Epithelial cell of proximal tubule (primary cell): Measurements from ENCODE around the gene ZNF324. TPM values are rescaled to one million over a fixed set of nuclear protein-coding genes. Genes with fewer than 3 reads are reported as not detected.
"Not testable (repeated sequence)": the region's sequence is repeated elsewhere in the genome, so short reads cannot be mapped to it uniquely, and the experiment has no call there.

Experiments used
- DNase-seq: peaks from one replicate; pipeline ENCODE4 v3.0.0-alpha.2; 2011; ENCODE audit warnings: low read depth
- H3K4me3 ChIP-seq: 2 replicates; pipeline ENCODE4 v1.5.1; 2011; ENCODE audit warnings: low read depth, mild to moderate bottlenecking, low read length
- total RNA-seq: library from RNA; depleted of rRNA; stranded (reverse); fragments of >200 nt; gene quantifications from 2 replicates; pipeline ENCODE4 v1.2.3, GENCODE V29; 2015
- TF ChIP-seq, protein P1 (sequence below): conservative IDR thresholded peaks from 2 replicates; pipeline ENCODE4 v1.5.1; 2012; ENCODE audit warnings: low read depth, mild to moderate bottlenecking, low read length

Gene ZNF324
- total RNA-seq, 1 donor from 2014 or later, result 7.2 TPM

DNA sequence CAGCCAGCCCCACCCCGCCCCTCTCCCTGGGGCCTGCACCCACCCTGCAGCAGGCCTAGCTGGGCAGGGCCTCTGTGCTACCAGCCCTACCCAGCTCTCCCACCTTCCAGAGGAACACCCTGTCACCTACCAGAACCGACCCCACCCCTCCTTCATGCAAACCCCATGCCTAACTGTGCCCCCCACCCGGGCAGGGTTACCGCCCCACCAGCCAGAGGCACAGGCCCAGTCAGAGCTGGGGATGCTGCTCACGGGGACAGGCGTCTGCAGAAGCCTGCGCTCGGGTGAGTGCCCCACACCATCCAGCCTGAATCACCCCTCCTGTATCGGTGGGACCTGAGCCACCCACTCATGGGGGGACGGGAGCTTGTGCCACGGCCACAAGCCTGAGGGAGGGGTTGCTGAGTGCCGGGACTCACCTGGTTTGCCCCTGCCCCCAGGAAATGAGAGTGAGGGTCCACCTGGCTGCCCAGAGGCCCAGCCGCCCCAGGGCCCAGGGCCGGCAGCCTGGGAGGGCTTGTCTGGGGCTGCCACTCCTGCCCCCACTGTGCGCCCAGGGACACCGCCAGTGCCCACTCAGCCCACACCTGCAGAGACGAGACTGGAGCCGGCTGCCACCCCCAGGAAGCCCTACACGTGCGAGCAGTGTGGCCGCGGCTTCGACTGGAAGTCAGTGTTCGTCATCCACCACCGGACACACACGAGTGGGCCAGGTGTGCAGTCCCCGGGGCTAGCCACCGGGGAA is 13.0 kb downstream of the ZNF324 start:
- TF ChIP-seq, protein P1, sequence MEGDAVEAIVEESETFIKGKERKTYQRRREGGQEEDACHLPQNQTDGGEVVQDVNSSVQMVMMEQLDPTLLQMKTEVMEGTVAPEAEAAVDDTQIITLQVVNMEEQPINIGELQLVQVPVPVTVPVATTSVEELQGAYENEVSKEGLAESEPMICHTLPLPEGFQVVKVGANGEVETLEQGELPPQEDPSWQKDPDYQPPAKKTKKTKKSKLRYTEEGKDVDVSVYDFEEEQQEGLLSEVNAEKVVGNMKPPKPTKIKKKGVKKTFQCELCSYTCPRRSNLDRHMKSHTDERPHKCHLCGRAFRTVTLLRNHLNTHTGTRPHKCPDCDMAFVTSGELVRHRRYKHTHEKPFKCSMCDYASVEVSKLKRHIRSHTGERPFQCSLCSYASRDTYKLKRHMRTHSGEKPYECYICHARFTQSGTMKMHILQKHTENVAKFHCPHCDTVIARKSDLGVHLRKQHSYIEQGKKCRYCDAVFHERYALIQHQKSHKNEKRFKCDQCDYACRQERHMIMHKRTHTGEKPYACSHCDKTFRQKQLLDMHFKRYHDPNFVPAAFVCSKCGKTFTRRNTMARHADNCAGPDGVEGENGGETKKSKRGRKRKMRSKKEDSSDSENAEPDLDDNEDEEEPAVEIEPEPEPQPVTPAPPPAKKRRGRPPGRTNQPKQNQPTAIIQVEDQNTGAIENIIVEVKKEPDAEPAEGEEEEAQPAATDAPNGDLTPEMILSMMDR, result no peak
- DNase-seq, result no peak
- H3K4me3 ChIP-seq, result no peak overlapping the region

DNA sequence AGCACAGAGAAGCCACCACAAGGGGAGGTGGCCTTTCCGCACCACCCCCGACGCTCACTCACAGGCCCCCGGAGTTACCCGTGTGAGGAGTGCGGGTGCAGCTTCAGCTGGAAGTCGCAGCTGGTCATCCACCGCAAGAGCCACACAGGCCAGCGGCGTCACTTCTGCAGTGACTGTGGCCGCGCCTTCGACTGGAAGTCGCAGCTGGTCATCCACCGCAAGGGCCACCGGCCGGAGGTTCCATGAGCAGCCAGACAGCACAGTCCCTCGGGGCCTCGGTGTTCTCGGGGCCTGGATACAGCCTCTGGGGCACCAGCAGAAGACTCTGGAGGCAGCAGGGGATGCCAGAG is 13.6 kb downstream of the ZNF324 start:
- TF ChIP-seq, protein P1, result no peak
- no peak for DNase-seq
- H3K4me3 ChIP-seq, result no peak overlapping the region

DNA sequence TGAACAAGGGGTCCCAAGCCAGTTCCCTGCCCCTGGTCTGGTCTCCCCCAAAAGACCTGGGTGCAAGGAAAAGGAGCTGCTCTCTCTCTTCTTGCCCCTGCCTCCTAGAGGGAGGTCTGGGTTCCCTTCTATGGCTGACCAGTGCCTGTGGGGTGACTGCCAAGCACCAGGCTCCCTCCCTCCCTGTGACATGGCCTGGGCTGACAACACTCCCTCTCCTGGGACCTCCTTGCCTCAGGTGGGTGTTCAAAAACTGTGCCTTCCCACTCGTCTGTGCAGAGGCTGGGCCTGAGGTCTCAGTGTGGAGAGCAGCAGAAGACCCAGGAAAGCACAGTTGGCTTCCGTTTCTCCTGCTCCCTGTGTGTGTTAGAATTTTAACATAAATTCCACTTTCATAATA is 14.0 kb downstream of the ZNF324 start:
- TF ChIP-seq, protein P1, result no peak
- no peak for DNase-seq
- no peak overlapping the region for H3K4me3 ChIP-seq

DNA sequence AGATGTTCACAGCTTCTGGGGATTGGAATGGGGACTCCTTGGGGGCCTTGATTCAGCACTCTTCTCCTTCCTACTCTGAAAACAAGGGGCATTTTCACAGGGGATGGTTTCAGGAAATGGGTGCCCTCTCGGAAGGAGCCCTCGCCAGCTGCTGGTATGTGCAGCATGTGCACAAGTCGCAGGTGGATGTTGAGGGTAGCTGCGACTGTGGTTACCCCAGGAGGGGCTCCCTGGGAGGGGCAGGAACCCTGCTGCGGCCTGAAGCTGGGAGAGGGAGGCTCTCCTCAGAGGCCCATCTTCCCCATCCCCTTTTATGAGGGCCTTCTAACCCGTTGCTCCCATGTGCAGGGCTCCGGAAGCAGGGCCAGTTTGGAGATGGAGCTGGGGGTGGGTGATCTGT is 15.5 kb downstream of the ZNF324 start:
- no peak overlapping the region for H3K4me3 ChIP-seq
- no peak for DNase-seq
- TF ChIP-seq, protein P1, result no peak

DNA sequence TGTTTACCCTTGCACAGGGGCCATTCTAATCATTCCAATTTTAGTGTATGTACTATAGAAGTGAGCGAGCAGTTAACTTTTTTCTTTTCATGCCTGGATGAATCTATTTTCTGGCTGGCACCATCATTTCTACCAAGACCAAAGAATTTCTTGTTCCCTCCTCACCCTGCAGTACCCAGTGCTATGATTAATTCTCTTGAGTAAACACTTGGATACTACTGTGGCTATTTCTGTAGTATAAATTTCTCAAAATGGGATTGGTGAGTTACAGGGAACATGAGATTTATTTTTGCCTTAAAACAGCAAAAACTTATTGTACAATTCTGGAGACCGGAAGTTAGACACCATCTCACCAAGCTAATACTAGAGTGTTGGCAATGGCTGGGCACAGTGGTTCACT is 16.9 kb downstream of the ZNF324 start:
- no peak for DNase-seq
- TF ChIP-seq, protein P1, result no peak
- no peak overlapping the region for H3K4me3 ChIP-seq

DNA sequence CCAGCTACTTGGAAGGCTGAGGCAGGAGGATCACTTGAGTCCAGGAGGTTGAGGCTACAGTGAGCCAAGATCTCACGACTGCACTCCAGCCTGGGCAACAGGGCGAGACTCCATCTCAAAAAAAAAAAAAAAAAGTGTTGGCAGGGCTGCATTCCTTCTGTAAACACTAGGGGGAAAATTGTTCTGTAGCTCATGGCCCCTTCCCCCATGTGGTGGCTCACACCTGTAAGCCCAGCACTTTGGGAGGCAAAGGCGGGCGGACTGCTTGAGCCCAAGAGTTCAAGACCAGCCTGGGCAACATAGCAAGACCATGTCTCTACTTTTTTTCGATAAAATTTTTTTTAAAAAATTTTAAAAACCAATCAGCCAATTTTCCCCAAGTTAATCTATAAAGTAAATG is 17.5 kb downstream of the ZNF324 start:
- not testable (repeated sequence) for H3K4me3 ChIP-seq, DNase-seq

DNA sequence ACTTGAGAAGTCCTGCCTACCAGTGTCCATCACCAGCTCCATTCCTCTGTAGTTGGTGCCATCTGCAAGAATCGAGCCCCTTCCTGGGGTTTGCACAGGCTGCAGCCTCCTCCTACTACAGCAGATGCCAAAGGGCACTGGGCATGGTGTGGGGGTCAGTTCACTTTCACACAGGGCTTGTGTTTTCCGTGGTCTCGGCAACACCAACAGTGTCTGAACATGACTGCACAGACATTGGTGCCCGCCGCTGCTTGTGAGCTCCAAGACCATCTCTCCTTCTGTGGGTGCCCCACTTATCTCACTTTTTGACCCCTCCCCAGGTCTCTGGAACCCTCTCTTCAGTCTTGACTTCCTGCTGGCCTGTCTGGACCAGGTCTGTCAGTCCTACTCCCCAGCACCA is 24.5 kb downstream of the ZNF324 start:
- DNase-seq, result no peak
- H3K4me3 ChIP-seq, result no peak overlapping the region
- TF ChIP-seq, protein P1, result no peak

DNA sequence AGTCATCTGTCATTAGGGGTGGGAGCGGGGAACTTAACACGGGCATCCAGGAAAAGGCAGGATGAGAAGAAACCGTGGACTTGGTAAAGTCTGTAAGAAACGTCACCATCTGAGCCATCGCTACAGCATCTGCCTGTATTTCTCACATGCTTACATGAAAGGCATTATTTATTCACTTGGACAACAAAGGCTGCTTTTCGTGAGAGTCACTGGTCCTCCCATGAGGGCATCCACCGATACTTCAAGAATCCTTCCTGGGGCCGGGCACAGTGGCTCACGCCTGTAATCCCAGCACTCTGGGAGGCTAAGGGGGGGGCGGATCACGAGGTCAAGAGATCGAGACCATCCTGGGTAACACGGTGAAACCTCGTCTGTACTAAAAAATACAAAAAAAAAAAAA is 25.4 kb downstream of the ZNF324 start:
- TF ChIP-seq, protein P1, result no peak
- no peak overlapping the region for H3K4me3 ChIP-seq
- DNase-seq, result no peak
